HG03196 (cell line): ENCODE data around the gene TNNI3.
"Not testable (repeated sequence)": the region's sequence is repeated elsewhere in the genome, so short reads cannot be mapped to it uniquely, and the experiment has no call there.

Source experiments
- ATAC-seq: cut with Tn5 transposase; IDR thresholded peaks from one replicate; pipeline ENCODE4 v1.9.1; 2021; ENCODE audit not compliant: unreplicated experiment

The TNNI3 gene

DNA sequence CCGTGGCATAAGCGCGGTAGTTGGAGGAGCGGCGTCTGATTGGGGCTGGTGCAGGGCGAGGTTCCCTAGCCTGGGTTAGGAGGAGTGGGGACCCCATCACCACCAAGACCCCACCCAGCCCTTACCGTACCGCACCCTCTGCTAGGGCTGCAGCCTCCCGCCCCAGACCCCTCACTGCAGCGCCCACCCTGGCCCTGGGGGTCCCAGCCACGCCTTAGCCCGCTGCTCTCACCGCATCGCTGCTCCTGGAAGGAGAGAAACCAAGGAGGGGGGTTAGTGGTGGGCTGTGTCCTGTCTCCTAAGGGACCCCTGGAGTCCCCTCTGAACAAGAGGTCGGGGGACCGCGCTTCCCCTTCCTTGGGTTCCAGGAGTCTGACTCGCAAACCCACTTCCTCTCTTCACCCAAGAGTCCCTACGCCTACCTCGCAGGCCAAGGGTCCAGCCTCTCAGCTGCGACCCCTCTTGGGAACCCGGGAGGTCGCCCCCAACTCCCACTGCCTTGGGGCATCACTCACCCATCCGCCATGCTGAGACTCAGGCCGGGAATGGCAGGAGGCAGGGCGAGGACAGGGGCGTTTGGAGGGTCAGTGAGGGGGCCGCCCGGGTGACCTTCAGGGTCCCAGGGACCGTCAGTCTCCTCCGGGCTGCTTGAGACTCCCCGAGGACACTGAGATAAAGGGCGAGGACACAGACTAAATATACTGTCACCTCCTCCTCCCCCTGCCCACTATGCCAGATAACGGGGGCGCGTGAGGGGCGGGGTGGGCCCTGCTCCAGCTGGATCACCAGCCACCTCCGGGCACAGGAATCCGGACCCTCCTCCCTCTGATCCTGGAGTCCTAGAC is at the start of gene TNNI3:
Gene TNNI3 (minus strand): TSS at position 669 of the 845 bp plus-strand sequence. CDS start 143 bp downstream, at position 526.
- no peak for ATAC-seq

DNA sequence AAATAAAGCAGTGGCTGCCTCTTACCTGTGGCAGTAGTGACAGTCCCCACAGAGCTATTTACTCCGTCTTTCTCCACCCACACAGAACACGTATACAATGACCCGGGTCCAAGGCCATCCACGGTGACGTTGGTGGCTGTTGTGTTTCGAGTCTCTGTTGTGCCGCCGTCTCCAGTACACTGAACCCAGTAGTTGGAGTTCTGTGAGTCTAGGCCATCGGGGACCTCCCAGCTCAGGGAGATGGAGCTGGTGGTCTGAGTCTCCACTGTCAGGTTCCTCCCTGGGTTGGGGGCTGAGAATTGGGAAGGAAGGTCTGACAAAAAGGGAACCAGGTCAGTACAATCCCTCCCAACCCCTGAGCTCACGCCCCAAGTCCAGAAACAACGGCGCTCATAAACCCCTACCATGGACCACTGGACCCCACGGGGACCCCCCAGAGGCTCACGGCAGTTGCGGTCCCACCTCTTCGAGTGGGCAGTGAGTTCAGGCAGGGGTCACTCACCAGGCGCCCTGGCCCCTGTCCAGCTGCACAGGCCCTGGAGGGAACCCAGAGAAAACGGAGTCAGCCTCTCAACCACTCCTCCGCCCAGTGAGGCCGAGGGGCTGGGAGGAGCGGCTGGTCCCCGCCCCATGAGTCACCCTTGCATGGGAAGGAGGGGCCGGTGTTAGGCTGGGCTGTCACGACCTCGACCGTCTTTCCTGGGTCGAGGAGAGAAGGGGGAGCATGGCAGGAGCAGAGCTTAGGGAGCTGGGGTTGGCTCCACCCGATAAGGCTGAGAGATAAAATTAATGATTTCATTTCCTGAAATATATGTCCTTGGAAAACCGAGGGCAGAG is 49.4 kb upstream of the TNNI3 start:
- no peak for ATAC-seq

DNA sequence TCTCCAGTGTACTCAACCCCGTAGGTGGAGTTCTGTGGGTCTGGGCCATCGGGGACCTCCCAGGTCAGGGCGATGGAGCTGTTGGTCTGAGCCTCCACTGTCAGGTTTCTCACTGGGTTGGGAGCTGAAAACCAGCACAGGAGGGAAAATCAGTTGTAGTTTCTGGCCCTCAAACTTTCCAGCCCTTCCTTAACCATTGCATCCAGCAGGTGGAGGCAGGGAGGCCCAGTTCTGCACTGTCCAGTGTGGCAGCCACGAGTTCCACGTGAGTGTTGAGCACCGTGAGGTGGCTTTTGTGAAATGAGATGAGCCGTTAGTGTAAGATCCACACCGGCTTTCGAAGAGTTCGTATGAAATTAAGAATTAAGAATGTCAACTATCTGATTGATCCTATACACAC is 44.7 kb upstream of the TNNI3 start:
- not testable (repeated sequence) for ATAC-seq

DNA sequence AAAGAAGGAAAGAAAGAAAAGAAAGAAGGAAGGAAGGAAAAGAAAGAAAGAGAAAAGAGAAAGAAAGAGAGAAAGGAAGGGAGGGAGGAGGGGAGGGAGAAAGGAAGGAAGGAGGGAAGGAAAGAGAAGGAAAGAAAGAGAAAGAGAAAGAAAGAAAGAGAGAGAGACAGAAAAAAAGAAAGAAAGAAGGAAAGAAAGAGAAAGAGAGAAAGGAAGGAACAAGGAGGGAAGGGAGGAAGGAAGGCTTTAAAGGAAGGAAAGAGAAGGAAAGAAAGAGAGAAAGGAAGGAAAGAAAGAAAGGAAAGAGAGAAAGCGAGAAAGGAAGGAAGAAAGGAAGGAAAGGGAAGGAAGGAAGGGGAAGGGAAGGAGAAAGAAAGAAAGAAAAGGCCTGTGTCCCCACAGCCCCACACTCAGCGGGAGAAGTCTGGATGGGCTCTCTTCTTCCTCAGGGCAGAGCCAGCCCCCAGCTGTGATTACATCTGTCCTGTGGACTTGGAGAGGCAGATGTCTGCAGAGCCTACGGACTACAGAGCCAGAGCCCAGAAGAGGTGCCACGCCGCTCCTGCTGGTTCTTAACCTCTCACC is 42.2 kb upstream of the TNNI3 start:
- ATAC-seq, result no peak

DNA sequence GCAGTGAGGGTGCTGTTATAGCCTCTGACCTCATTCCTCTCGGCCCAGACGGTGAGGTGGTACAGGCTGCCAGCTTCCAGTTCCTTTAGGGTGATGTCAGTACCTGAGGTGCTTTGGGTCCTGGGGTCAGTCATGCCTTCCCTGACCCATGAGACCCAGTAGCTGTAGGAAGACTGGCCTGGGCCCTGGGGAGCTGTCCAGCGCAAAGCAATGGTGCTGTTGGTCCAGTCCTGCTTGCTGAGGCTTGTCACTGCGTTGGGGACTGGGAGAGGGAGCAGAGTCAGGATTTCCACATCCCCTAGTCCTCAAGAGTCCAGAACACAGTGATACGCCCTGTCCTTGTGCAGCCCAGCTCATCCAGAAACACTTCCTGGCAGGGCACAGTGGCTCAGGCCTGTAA is 41.1 kb upstream of the TNNI3 start:
- ATAC-seq, result no peak

DNA sequence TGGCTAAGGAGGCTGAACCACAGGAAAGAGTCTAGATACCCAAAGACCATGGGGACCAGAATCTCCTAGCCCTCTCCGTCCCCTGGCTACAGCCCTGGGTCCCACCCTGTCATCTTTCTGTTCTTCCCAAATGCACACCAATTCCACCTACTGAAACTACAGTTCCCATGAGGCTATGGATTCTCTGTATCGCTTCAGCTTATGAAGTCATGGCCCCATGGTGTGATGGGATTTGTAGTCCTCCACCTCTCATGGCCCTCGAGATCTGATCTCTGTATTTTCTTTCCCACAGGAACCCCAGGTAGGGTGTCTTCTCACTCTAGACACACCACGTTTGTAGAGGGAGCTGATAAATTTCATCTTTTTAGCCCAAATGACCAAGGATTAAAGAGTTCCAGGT is 40.0 kb upstream of the TNNI3 start:
- ATAC-seq, result no peak

DNA sequence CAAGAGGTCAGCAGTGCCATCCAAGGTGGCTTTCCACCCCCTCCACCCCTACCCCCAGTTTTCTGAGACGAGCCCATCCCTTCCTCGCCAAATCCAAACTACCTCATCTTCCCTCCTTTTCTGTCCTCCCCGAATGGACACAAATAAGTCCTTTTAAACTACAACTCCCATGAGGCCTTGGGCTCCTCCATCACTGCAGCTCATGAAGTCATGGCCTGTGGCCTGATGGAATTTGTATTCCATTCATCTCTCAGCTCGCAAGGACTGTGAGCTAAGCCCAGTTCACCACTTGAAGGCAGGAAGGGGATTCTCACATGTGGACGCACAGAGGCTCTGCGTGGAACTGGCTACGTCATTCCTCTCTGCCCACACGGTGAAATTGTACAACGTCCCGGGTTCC is 39.3 kb upstream of the TNNI3 start:
- no peak for ATAC-seq

DNA sequence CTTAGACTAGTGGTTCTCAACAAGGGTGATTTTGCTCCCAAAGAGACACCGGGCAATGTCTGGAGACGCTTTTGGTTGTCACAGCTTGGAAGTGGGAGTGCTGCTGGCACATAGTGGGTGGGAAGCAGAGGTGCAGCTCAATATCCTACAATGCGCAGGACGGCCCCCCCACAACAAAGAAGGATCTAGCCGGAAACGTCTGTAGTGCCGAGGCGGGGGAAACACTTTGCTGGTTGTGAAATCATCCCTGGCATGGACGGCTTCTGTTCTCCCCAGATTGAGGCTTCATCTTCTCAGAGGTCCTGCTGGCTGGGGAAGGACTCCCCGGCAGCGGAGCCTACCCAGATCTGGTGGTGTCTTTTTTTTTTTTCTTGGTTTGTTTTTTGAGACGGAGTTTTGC is 35.9 kb upstream of the TNNI3 start:
- ATAC-seq, result no peak

DNA sequence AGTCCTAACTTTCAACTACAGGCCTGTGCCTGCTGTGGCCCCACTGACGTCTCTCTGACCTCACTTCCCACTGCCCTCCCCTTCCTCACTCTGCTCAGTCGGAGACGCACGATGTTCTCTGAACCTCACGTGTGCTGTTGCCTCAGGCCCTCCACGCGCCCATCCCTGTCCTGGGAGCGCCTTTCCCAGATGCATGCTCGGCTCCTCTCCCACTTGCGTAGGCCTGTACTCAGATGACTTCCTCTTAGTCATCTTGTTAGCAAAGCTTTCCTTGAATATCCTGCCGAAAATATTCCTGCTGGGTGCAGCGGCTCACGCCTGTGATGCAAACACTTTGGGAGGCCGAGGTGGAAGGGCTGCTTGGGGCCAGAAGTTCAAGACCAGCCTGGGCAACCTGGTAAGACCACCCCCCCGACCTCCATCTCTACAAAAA is 31.9 kb upstream of the TNNI3 start:
- no peak for ATAC-seq

DNA sequence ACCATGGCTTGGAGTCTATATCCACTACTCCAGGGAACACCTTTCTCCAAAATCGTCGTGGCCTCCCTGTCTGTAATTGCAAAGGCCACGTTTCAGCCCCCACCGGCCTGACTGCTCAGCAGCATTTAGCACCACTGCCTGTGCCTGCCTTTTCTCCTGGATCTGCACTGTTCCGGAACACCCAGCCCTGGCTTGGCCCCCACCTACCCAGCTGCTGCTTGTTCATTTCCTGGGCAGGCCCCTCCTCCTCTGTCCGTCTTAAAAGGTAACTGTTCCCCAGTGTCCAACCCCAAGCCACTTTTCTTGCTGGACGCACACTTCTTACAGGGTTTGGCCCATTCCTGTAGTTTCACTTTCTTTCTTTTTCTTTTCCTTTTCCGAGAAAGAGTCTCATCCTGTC is 31.1 kb upstream of the TNNI3 start:
- no peak for ATAC-seq

DNA sequence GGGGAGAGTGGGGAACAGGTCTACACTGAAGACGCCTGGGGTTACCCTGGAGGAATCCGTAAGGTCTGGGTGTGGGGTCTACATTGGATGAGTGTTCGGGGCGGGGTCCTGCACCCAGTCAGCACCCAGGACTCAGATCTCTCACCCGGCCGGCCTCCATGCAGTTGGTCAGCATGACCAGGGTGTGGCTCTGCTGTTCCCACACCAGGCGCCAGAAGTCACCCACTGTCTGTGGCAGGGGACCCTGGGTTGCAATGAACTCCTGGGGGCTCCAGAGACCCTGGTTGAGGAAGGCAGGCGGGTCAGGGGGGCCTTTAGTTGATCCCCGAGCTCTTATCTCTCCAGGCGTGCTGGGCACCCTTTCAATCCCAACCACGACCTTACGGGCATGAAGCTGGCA is 28.5 kb upstream of the TNNI3 start:
- no peak for ATAC-seq

DNA sequence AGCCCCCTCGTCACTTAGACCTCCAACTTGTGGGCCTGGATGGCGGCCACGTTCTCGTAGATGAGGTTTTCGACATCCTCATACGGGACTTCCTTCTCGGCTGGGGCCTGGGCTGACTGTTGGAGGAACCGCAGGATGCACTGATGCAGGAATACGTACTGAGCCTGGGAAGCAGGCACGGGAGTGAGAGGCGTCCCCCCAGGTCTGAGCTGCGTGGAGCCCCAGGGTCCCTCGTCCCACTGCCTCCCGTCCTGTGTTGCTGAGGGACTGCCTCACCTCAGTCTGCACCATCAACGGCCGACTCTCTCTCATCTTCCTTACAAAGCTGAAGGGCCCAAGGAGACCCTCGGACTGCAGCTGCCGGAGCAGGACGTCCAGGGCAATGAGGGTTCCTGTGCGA is 24.2 kb upstream of the TNNI3 start:
- no peak for ATAC-seq

DNA sequence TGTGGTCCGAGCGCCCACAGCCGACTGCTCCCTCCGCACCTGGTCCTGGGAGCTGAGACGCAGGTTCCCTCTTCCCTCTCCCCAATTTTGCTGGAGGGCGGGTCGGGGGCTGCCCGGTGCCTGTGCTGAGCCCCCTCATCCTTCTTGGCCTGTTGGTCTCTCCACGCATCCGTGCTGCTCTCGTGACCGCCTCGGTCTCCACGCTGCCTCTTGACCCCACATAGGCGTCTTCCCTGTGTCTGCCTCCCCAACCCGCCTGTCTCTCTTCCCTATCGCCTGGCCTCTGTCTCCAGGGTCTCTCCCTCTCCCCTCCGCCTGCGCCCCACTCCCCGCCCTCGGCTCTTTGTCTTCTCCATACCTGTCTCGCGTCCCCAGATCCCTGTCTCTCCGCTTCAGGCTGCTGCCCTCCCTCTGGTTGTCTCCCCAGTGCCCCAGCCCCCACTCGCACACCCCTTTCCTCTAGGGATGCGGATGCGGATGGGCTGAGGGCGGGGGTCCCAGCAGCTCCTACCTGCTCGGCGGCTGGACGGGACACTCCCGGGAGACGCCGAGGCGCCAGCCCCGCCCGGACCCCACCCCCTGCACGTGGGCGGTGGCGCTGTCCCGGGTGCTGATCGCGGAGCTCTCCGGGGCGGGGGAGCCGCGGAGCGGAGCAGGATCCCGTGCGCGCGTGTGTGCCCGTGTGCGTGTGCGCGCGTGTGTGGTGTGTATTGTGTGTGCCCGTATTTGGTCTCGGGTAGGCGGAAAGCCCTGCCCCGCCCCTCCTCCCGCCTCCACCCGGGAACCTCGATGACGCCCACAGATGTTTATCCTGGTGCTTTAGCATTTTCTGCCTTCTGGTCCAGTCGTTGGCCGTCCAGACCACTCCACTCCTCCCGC is 22.3 kb upstream of the TNNI3 start, which contains the start of gene SYT5:
Gene SYT5 (minus strand): TSS at position 684 of the 879 bp plus-strand sequence. CDS start 1,248 bp downstream, outside the sequence.
- ATAC-seq, result peak; percentile 15

DNA sequence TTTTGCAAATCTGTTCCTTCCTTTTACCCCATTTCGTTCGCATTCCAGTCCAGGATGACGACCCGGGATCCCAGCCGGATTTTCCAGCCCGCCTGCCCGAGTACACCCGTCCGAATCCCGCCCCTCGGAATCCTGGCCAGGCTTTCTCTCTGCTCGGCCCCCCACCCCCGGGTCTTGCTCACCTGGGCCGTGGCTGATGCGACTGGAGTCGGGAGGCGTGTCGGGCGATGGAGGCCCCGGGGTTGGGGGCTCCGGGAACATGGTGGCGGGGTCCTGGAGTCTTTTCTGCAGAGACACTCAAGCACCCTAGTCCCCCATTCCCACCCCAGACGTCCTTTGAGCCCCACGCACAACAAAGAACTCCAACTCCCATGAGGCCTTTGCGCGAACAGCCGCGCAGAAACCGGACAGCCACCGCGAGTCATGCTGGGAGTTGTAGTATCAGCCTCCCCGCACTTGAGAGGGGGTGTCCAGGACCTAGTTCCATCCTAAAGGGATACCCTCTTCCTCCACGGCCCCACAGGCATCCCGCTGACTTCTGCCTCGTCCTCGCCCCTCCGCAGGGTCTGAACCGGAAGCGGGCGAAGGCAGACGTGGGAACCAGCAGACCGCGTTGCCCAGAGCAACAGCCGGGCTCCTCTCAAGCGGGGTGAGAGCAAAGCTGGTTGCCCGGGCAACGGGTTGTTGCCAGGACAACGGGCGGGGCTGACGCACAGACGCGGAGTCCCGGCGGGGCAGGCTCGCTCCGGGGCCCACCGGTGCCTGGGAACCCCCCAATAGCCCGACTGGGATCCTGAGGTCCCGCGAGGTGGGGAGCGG is 21.5 kb upstream of the TNNI3 start:
- ATAC-seq, result peak; percentile 55

DNA sequence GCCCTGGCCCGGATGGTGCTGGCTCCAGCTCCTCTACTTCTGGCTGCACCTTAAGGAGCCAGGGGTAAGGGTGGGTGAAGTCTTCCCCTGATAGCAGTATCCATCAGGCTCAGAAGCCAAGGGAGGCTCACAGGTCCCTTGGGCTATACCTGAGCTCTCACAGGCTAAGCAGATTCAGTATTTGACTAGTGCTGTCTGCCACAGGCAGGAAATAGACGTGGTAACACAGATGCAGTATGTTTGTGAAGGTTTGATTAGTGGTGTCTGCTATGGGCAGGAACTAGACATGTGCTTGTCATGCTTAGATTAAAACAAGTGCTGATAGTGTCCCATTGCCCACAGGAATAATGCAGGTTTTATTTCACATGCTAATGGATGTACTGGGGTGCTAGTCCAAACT is 18.5 kb upstream of the TNNI3 start:
- ATAC-seq, result no peak

DNA sequence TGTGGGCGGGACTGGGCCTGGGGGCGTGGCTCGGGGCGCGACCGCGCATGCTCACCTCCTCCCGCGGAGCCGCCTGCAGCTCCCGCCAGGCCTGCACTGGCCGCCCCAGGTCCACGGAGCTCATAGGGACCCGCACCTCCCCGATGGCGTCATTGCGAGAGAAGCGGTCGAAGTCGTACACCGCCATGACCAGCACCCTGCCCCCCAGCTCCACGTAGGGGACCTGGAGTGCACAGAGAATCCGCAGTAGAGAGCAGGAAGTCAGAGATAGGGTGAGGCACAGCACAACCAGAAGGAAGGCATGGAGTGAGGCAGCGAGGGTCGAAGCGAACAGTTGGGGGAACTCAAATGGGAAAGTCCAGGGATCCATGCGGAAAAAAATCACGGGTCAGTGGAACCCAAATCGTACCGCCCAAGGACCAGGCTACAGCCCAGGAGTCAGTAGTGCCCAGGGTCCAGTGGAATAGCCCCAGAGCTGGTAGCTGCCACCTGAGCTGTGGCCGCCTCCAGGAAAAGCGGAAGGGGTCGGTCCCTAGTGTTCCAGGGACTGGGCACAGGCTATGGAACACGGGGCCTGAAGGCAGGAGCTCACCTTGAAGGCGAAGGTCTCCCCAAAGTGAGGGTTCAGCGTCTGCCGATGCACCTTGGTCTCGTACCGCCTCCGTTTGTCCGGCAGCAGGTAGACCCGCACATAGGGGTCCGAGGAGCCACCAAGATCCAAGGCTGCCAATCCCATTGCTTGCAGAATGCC is 17.8 kb upstream of the TNNI3 start:
- no peak for ATAC-seq

DNA sequence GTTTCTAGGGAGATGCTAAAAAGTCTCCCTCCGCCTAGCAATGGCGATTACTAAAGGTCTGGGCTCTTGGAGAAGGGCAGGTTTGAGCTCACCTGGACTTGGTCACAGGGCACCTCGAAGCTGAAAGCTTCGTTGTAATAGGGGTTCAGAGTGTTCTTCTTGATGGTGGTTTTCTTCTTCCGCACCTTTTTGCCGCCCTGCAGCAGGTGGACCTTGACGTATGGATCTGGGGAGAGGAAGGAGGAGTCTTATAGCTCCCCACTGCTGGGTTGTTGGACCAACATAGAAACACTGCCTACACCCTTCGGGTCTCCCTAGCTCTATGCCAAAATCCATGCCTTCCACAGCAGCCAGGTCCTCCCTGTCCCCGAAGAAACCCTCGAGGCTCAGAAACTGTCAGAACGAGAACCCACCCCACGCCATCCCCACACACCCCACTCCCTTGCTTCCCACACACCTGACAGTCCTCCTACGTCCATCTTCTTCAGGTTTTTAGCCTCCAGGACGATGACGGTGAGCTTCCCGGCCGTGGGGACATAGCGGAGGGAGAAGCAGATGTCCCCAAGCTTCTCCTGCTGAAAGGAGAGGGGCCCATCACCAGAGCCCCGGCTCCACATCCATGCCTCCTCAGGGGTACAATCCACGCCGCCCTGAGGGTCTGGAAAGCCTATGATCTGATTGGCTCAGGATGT is 17.0 kb upstream of the TNNI3 start:
- no peak for ATAC-seq

DNA sequence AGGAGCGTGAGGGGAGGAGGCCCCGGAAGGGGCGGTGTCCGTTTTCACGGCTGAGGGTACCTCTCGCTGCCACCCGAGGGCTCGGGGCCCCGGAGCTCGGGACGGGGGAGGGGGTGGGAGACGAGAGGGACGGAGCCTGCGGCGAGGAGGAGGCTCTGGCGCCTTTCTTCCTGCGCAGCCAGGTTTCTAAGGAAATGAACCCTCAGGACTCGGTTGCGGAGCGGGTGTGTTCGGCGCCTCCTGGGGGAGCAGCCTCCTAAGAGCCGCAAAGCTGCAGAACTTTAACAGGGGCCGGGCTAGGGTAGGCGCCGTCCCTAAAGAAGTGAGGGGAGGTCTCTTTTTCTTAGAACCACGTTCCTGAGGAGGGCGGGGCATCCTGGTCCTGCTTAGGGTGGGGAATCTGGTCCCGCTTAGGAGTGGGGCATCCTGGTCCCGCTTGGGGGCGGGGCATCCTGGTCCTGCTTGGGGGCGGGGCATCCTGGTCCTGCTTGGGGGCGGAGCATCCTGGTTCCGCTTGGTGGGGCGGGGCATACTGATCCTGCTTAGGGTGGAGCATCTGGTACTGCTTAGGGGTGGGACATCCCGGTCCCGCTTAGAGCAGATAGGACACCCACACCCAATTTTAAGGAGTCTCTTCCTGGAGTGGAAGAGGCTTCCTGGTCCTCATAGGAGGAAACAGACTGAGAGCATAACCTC is 16.3 kb upstream of the TNNI3 start:
- ATAC-seq, result no peak
